ENCODE data around the gene IFITM10. TPM values are rescaled to one million over a fixed set of nuclear protein-coding genes. Genes with fewer than 3 reads are reported as not detected.

The IFITM10 gene
- total RNA-seq, 1 donor: 2.2 TPM

DNA sequence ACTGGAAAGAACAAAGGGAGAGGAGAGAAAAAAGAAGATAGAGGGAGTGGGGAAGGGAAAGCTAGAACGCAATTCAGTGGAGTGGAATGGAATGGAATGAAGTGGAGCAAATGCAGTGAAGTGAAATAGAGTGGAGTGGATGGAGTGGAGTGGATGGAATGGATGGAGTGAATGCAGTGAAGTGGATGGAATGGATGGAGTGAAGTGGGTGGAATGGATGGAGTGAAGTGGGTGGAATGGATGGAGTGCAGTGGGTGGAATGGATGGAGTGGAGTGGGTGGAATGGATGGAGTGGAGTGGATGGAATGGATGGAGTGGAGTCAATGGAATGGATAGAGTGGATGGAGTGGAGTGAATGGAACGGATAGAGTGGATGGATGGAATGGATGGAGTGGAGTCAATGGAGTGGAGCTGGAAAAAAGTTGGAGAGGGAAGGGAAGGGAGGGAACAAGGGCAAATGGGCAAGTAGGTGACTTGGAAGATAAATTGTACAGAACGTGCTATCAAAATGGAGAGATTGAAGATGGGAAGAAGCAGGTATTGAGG lies 13.9 kb downstream of the IFITM10 start:
- TF ChIP-seq, protein P1, sequence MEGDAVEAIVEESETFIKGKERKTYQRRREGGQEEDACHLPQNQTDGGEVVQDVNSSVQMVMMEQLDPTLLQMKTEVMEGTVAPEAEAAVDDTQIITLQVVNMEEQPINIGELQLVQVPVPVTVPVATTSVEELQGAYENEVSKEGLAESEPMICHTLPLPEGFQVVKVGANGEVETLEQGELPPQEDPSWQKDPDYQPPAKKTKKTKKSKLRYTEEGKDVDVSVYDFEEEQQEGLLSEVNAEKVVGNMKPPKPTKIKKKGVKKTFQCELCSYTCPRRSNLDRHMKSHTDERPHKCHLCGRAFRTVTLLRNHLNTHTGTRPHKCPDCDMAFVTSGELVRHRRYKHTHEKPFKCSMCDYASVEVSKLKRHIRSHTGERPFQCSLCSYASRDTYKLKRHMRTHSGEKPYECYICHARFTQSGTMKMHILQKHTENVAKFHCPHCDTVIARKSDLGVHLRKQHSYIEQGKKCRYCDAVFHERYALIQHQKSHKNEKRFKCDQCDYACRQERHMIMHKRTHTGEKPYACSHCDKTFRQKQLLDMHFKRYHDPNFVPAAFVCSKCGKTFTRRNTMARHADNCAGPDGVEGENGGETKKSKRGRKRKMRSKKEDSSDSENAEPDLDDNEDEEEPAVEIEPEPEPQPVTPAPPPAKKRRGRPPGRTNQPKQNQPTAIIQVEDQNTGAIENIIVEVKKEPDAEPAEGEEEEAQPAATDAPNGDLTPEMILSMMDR (IDR thresholded peaks at IDR 0.05; ENCODE audit: insufficient read depth, low read length): no peak
- DNase-seq (ENCODE audit: low read depth): no peak
- no peak overlapping the region for H3K4me3 ChIP-seq (ENCODE audit: low read depth, low read length)

DNA sequence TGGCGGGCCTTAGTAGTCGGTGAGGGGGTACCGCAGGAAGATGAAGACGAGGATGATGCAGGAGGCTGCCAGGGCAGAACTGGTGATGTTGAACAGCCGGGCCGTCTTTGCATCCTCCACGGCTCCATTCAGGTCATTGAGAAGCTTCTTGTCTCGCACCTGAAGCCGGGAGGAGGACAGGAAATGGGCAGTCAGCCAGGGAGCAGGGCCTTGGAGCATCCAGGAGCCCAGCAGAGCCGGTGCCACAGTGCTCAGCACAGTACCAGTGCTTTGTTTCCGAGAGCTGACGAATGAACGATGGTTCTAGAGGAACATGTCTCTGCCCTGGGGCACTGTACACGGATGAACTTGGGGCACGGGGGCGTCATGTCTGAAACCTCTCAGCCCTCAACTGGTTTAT lies 15.1 kb downstream of the IFITM10 start:
- DNase-seq (ENCODE audit: low read depth): no peak
- H3K4me3 ChIP-seq (ENCODE audit: low read depth, low read length): no peak overlapping the region
- TF ChIP-seq, protein P1 (IDR thresholded peaks at IDR 0.05; ENCODE audit: insufficient read depth, low read length): no peak

DNA sequence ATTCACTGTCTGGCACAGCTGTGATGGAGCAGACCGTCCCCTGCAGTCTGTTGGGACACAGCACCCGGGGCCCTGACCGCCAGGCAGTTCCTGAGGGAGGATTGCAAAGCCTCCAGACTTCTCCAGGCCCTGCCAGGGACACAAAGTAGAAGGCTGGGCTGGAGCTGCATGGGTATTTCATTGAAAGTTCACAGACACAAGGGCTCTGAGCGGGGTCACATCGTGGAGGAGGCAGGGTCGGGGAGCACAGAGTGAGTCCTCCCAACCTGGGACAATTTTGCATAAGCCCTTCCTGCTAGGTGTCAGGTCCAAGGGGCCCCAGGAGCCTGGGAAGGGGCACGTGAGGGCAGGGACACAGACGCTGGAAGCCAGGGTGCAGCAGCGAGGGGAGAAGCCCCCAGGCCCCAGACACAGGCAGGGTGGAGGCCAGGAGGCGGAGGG lies 15.7 kb downstream of the IFITM10 start:
- DNase-seq (ENCODE audit: low read depth): no peak
- TF ChIP-seq, protein P1 (IDR thresholded peaks at IDR 0.05; ENCODE audit: insufficient read depth, low read length): no peak
- no peak overlapping the region for H3K4me3 ChIP-seq (ENCODE audit: low read depth, low read length)

GRCh38 chr11:1733716-1734640 lies 16.4 kb downstream of the IFITM10 start:
- no peak for DNase-seq (ENCODE audit: low read depth)

GRCh38 chr11:1733009-1733715 lies 17.2 kb downstream of the IFITM10 start:
- TF ChIP-seq, protein P1 (IDR thresholded peaks at IDR 0.05; ENCODE audit: insufficient read depth, low read length): no peak

More at GRCh38 chr11:1733716-1734640, 16.4 kb downstream of the IFITM10 start:
- TF ChIP-seq, protein P1 (IDR thresholded peaks at IDR 0.05; ENCODE audit: insufficient read depth, low read length): no peak
- no peak overlapping the region for H3K4me3 ChIP-seq (ENCODE audit: low read depth, low read length)

GRCh38 chr11:1732418-1733008 lies 17.9 kb downstream of the IFITM10 start:
- H3K4me3 ChIP-seq (ENCODE audit: low read depth, low read length): no peak overlapping the region
- no peak for DNase-seq (ENCODE audit: low read depth)
- TF ChIP-seq, protein P1 (IDR thresholded peaks at IDR 0.05; ENCODE audit: insufficient read depth, low read length): no peak

More at GRCh38 chr11:1733009-1733715, 17.2 kb downstream of the IFITM10 start:
- DNase-seq (ENCODE audit: low read depth): no peak
- H3K4me3 ChIP-seq (ENCODE audit: low read depth, low read length): no peak overlapping the region

Data from fibroblast of the aortic adventitia (primary cell).